ENCODE data around the gene HBP1.
"Not testable (repeated sequence)": the region's sequence is repeated elsewhere in the genome, so short reads cannot be mapped to it uniquely, and the experiment has no call there.

The HBP1 gene

GRCh38 chr7:107145067-107145838 lies 23.6 kb upstream of the HBP1 start:
- H3K4me3 ChIP-seq (ENCODE audit: low read depth in 1 of 2, low read length in 2 of 2) = no peak overlapping the region
- no peak overlapping the region for H3K27ac ChIP-seq (ENCODE audit: low read depth, low read length)
- no peaks in the 10 kb centered on the region for H3K36me3 ChIP-seq (ENCODE audit: insufficient read depth, low read length)
- no peaks in the 10 kb centered on the region for H3K9me3 ChIP-seq (ENCODE audit: low read length)
- no peak overlapping the region for H3K9ac ChIP-seq (ENCODE audit: low read length)
- no peaks in the 10 kb centered on the region for H3K4me1 ChIP-seq (ENCODE audit: insufficient read depth, low read length)
- H3K27me3 ChIP-seq (ENCODE audit: control insufficient read depth in 1 of 2, insufficient read depth in 2 of 2, low read length in 2 of 2) = no peaks in the 10 kb centered on the region

GRCh38 chr7:107147464-107148393 lies 21.1 kb upstream of the HBP1 start:
- no peak overlapping the region for H3K4me3 ChIP-seq (ENCODE audit: low read depth in 1 of 2, low read length in 2 of 2)
- H3K27me3 ChIP-seq (ENCODE audit: control insufficient read depth in 1 of 2, insufficient read depth in 2 of 2, low read length in 2 of 2) = no peaks in the 10 kb centered on the region
- no peaks in the 10 kb centered on the region for H3K36me3 ChIP-seq (ENCODE audit: insufficient read depth, low read length)
- no peaks in the 10 kb centered on the region for H3K9me3 ChIP-seq (ENCODE audit: low read length)
- H3K4me1 ChIP-seq (ENCODE audit: insufficient read depth, low read length) = no peaks in the 10 kb centered on the region
- H3K27ac ChIP-seq (ENCODE audit: low read depth, low read length) = no peak overlapping the region
- no peak overlapping the region for H3K9ac ChIP-seq (ENCODE audit: low read length)

- Histone ChIP-seq H3K27ac (ENCODE audit: low read depth, low read length) (no peak overlapping the region), H3K36me3 (ENCODE audit: insufficient read depth, low read length) (no peaks in the 10 kb centered on the region), H3K4me1 (ENCODE audit: insufficient read depth, low read length) (no peaks in the 10 kb centered on the region), H3K9ac (ENCODE audit: low read length) (no peak overlapping the region), H3K4me3 (ENCODE audit: low read depth in 1 of 2, low read length in 2 of 2) (no peak overlapping the region), H3K27me3 (ENCODE audit: control insufficient read depth in 1 of 2, insufficient read depth in 2 of 2, low read length in 2 of 2) (no peaks in the 10 kb centered on the region), H3K9me3 (ENCODE audit: low read length) (no peaks in the 10 kb centered on the region)
Measured at GRCh38 chr7:107148721-107149120, 20.1 kb upstream of the HBP1 start.

GRCh38 chr7:107149863-107150262 lies 18.9 kb upstream of the HBP1 start:
- no peaks in the 10 kb centered on the region for H3K4me1 ChIP-seq (ENCODE audit: insufficient read depth, low read length)
- no peaks in the 10 kb centered on the region for H3K9me3 ChIP-seq (ENCODE audit: low read length)
- no peak overlapping the region for H3K9ac ChIP-seq (ENCODE audit: low read length)
- no peaks in the 10 kb centered on the region for H3K27me3 ChIP-seq (ENCODE audit: control insufficient read depth in 1 of 2, insufficient read depth in 2 of 2, low read length in 2 of 2)
- H3K4me3 ChIP-seq (ENCODE audit: low read depth in 1 of 2, low read length in 2 of 2) = no peak overlapping the region
- no peak overlapping the region for H3K27ac ChIP-seq (ENCODE audit: low read depth, low read length)
- no peaks in the 10 kb centered on the region for H3K36me3 ChIP-seq (ENCODE audit: insufficient read depth, low read length)

GRCh38 chr7:107150375-107151073 lies 18.3 kb upstream of the HBP1 start:
- no peaks in the 10 kb centered on the region for H3K4me1 ChIP-seq (ENCODE audit: insufficient read depth, low read length)
- no peaks in the 10 kb centered on the region for H3K9me3 ChIP-seq (ENCODE audit: low read length)
- H3K27me3 ChIP-seq (ENCODE audit: control insufficient read depth in 1 of 2, insufficient read depth in 2 of 2, low read length in 2 of 2) = no peaks in the 10 kb centered on the region
- no peak overlapping the region for H3K27ac ChIP-seq (ENCODE audit: low read depth, low read length)
- H3K4me3 ChIP-seq (ENCODE audit: low read depth in 1 of 2, low read length in 2 of 2) = no peak overlapping the region
- no peaks in the 10 kb centered on the region for H3K36me3 ChIP-seq (ENCODE audit: insufficient read depth, low read length)
- no peak overlapping the region for H3K9ac ChIP-seq (ENCODE audit: low read length)

GRCh38 chr7:107151538-107151937 lies 17.3 kb upstream of the HBP1 start:
- Histone ChIP-seq H3K9ac (ENCODE audit: low read length) (no peak overlapping the region), H3K9me3 (ENCODE audit: low read length) (no peaks in the 10 kb centered on the region), H3K27ac (ENCODE audit: low read depth, low read length) (no peak overlapping the region)

GRCh38 chr7:107152011-107152410 lies 16.8 kb upstream of the HBP1 start:
- Histone ChIP-seq H3K9ac (ENCODE audit: low read length) (no peak overlapping the region), H3K4me1 (ENCODE audit: insufficient read depth, low read length) (no peaks in the 10 kb centered on the region), H3K4me3 (ENCODE audit: low read depth in 1 of 2, low read length in 2 of 2) (no peak overlapping the region), H3K36me3 (ENCODE audit: insufficient read depth, low read length) (no peaks in the 10 kb centered on the region), H3K27ac (ENCODE audit: low read depth, low read length) (no peak overlapping the region), H3K27me3 (ENCODE audit: control insufficient read depth in 1 of 2, insufficient read depth in 2 of 2, low read length in 2 of 2) (no peaks in the 10 kb centered on the region), H3K9me3 (ENCODE audit: low read length) (no peaks in the 10 kb centered on the region)

More at GRCh38 chr7:107151538-107151937, 17.3 kb upstream of the HBP1 start:
- Histone ChIP-seq H3K4me1 (ENCODE audit: insufficient read depth, low read length) (no peaks in the 10 kb centered on the region), H3K4me3 (ENCODE audit: low read depth in 1 of 2, low read length in 2 of 2) (no peak overlapping the region), H3K27me3 (ENCODE audit: control insufficient read depth in 1 of 2, insufficient read depth in 2 of 2, low read length in 2 of 2) (no peaks in the 10 kb centered on the region), H3K36me3 (ENCODE audit: insufficient read depth, low read length) (no peaks in the 10 kb centered on the region)

- Histone ChIP-seq H3K4me3 (ENCODE audit: low read depth in 1 of 2, low read length in 2 of 2) (no peak overlapping the region), H3K9ac (ENCODE audit: low read length) (no peak overlapping the region), H3K27me3 (ENCODE audit: control insufficient read depth in 1 of 2, insufficient read depth in 2 of 2, low read length in 2 of 2) (no peaks in the 10 kb centered on the region), H3K4me1 (ENCODE audit: insufficient read depth, low read length) (no peaks in the 10 kb centered on the region), H3K9me3 (ENCODE audit: low read length) (no peaks in the 10 kb centered on the region), H3K36me3 (ENCODE audit: insufficient read depth, low read length) (no peaks in the 10 kb centered on the region), H3K27ac (ENCODE audit: low read depth, low read length) (no peak overlapping the region)
Measured at GRCh38 chr7:107154826-107155225, 14.0 kb upstream of the HBP1 start.

GRCh38 chr7:107155726-107156125 lies 13.1 kb upstream of the HBP1 start:
- H3K4me3 ChIP-seq (ENCODE audit: low read depth in 1 of 2, low read length in 2 of 2); H3K27ac ChIP-seq (ENCODE audit: low read depth, low read length); H3K27me3 ChIP-seq (ENCODE audit: control insufficient read depth in 1 of 2, insufficient read depth in 2 of 2, low read length in 2 of 2); H3K4me1 ChIP-seq (ENCODE audit: insufficient read depth, low read length); H3K36me3 ChIP-seq (ENCODE audit: insufficient read depth, low read length); H3K9me3 ChIP-seq (ENCODE audit: low read length); H3K9ac ChIP-seq (ENCODE audit: low read length): not testable (repeated sequence)

GRCh38 chr7:107157091-107157490 lies 11.7 kb upstream of the HBP1 start:
- Histone ChIP-seq H3K4me3 (ENCODE audit: low read depth in 1 of 2, low read length in 2 of 2) (no peak overlapping the region), H3K9ac (ENCODE audit: low read length) (no peak overlapping the region), H3K9me3 (ENCODE audit: low read length) (no peaks in the 10 kb centered on the region), H3K4me1 (ENCODE audit: insufficient read depth, low read length) (no peaks in the 10 kb centered on the region), H3K27ac (ENCODE audit: low read depth, low read length) (no peak overlapping the region), H3K36me3 (ENCODE audit: insufficient read depth, low read length) (no peaks in the 10 kb centered on the region), H3K27me3 (ENCODE audit: control insufficient read depth in 1 of 2, insufficient read depth in 2 of 2, low read length in 2 of 2) (no peaks in the 10 kb centered on the region)

- Histone ChIP-seq H3K4me1 (ENCODE audit: insufficient read depth, low read length) (no peaks in the 10 kb centered on the region), H3K9ac (ENCODE audit: low read length) (no peak overlapping the region), H3K36me3 (ENCODE audit: insufficient read depth, low read length) (no peaks in the 10 kb centered on the region), H3K4me3 (ENCODE audit: low read depth in 1 of 2, low read length in 2 of 2) (no peak overlapping the region), H3K9me3 (ENCODE audit: low read length) (no peaks in the 10 kb centered on the region), H3K27ac (ENCODE audit: low read depth, low read length) (no peak overlapping the region), H3K27me3 (ENCODE audit: control insufficient read depth in 1 of 2, insufficient read depth in 2 of 2, low read length in 2 of 2) (no peaks in the 10 kb centered on the region)
Measured at GRCh38 chr7:107158028-107158427, 10.8 kb upstream of the HBP1 start.

All from muscle layer of colon (tissue), 2 donors.